HG02642 (cell line): ENCODE results near the gene ACSS2.
"Not testable (repeated sequence)": the region's sequence is repeated elsewhere in the genome, so short reads cannot be mapped to it uniquely, and the experiment has no call there.

Source experiments
- ATAC-seq: cut with Tn5 transposase; IDR thresholded peaks from one replicate; pipeline ENCODE4 v1.9.1; 2021; ENCODE audit warnings: mild to moderate bottlenecking; ENCODE audit not compliant: unreplicated experiment, poor library complexity

The ACSS2 gene

GRCh38 chr20:34872622-34873224, 3.7 kb upstream of the ACSS2 start, which contains the start of gene GGT7:
Gene GGT7, minus strand, starts transcription at chr20:34872856. Its CDS starts 41 bp downstream, at chr20:34872815.
- ATAC-seq: peak; percentile 52

- ATAC-seq: no peak
Measured at GRCh38 chr20:34873583-34874093, 2.8 kb upstream of the ACSS2 start.

- ATAC-seq: no peak
Measured at GRCh38 chr20:34874094-34874654, 2.2 kb upstream of the ACSS2 start.

- peak; percentile 56 for ATAC-seq
Measured at GRCh38 chr20:34875642-34876405, 588 bp upstream of the ACSS2 start.

GRCh38 chr20:34880215-34880850, 3.9 kb downstream of the ACSS2 start:
- ATAC-seq: no peak

GRCh38 chr20:34880971-34881370, 4.6 kb downstream of the ACSS2 start:
- not testable (repeated sequence) for ATAC-seq

- ATAC-seq: no peak
Measured at GRCh38 chr20:34881689-34882088, 5.3 kb downstream of the ACSS2 start.

GRCh38 chr20:34883087-34883688, 6.8 kb downstream of the ACSS2 start:
- ATAC-seq: no peak

GRCh38 chr20:34883809-34884208, 7.4 kb downstream of the ACSS2 start:
- ATAC-seq: no peak

GRCh38 chr20:34884260-34884659, 7.8 kb downstream of the ACSS2 start:
- no peak for ATAC-seq

- ATAC-seq: no peak
Measured at GRCh38 chr20:34886122-34886521, 9.7 kb downstream of the ACSS2 start.

GRCh38 chr20:34887023-34887422, 10.6 kb downstream of the ACSS2 start:
- no peak for ATAC-seq

- ATAC-seq: no peak
Measured at GRCh38 chr20:34888468-34888867, 12.1 kb downstream of the ACSS2 start.

- no peak for ATAC-seq
Measured at GRCh38 chr20:34891166-34892062, 15.0 kb downstream of the ACSS2 start.

- no peak for ATAC-seq
Measured at GRCh38 chr20:34892671-34893070, 16.3 kb downstream of the ACSS2 start.

GRCh38 chr20:34894723-34895122, 18.3 kb downstream of the ACSS2 start:
- no peak for ATAC-seq

GRCh38 chr20:34895465-34895864, 19.1 kb downstream of the ACSS2 start:
- no peak for ATAC-seq

- ATAC-seq: no peak
Measured at GRCh38 chr20:34896086-34896621, 19.7 kb downstream of the ACSS2 start.

- not testable (repeated sequence) for ATAC-seq
Measured at GRCh38 chr20:34898129-34898528, 21.7 kb downstream of the ACSS2 start.
